Fibroblast of skin of back (primary cell): ENCODE data around the gene AJUBA.
A peak's percentile ranks its signal among the peaks of the same experiment; 100 is the strongest.
"Not testable (repeated sequence)": the region's sequence is repeated elsewhere in the genome, so short reads cannot be mapped to it uniquely, and the experiment has no call there.

Source experiments
- DNase-seq: peaks from one replicate; pipeline ENCODE4 v3.0.0-alpha.2; 2013

Gene AJUBA

GRCh38 chr14:23006188-23006534 lies 23.8 kb upstream of the AJUBA start:
- peak; percentile 37 for DNase-seq

GRCh38 chr14:23005451-23006187 lies 23.3 kb upstream of the AJUBA start:
- DNase-seq: peak; percentile 59

- DNase-seq: not testable (repeated sequence)
Measured at GRCh38 chr14:23004274-23004673, 21.9 kb upstream of the AJUBA start.

GRCh38 chr14:23002592-23002991 lies 20.2 kb upstream of the AJUBA start:
- DNase-seq: no peak

GRCh38 chr14:23000860-23001259 lies 18.5 kb upstream of the AJUBA start:
- no peak for DNase-seq

- DNase-seq: no peak
Measured at GRCh38 chr14:22998329-22999012, 16.1 kb upstream of the AJUBA start.

GRCh38 chr14:22997676-22998323 lies 15.4 kb upstream of the AJUBA start:
- no peak for DNase-seq

GRCh38 chr14:22996768-22997654 lies 14.7 kb upstream of the AJUBA start:
- no peak for DNase-seq

GRCh38 chr14:22995889-22996625 lies 13.7 kb upstream of the AJUBA start:
- DNase-seq: no peak

GRCh38 chr14:22994762-22995275 lies 12.5 kb upstream of the AJUBA start:
- peak; percentile 56 for DNase-seq

GRCh38 chr14:22993517-22993916 lies 11.2 kb upstream of the AJUBA start:
- DNase-seq: no peak

- DNase-seq: no peak
Measured at GRCh38 chr14:22991852-22992251, 9.5 kb upstream of the AJUBA start.

GRCh38 chr14:22987291-22987690 lies 4.9 kb upstream of the AJUBA start:
- DNase-seq: no peak

- DNase-seq: peak; percentile 76
Measured at GRCh38 chr14:22986508-22987054, 4.2 kb upstream of the AJUBA start.

GRCh38 chr14:22985894-22986507 lies 3.6 kb upstream of the AJUBA start:
- DNase-seq: no peak

GRCh38 chr14:22984959-22985658 lies 2.8 kb upstream of the AJUBA start:
- no peak for DNase-seq

GRCh38 chr14:22981876-22982476 lies 375 bp downstream of the AJUBA start:
- DNase-seq: no peak

- DNase-seq: no peak
Measured at GRCh38 chr14:22981090-22981875, 1.1 kb downstream of the AJUBA start.

GRCh38 chr14:22980672-22981089 lies 1.7 kb downstream of the AJUBA start:
- peak; percentile 71 for DNase-seq
